Stimulated activated memory B cell treated with anti-CD40 and anti-IgM and Interleukin-4, amounts not matched to agents 10 μg/mL and 1 μg/mL and 100 μg/mL, for 72 hours (primary cell): Measurements from ENCODE around the gene ZNF639.
"Not testable (repeated sequence)": the region's sequence is repeated elsewhere in the genome, so short reads cannot be mapped to it uniquely, and the experiment has no call there.

Experiments used
- ATAC-seq: fragments of 150-1000 bp; cut with Tn5 transposase; 2 replicates; pipeline ENCODE4 v1.10.0; 2021
- H3K27ac Mint-ChIP-seq: one replicate; pipeline ENCODE4 v1.8.0; 2022; ENCODE audit warnings: mild to moderate bottlenecking, mixed read lengths
- H3K27me3 Mint-ChIP-seq: one replicate; pipeline ENCODE4 v1.8.0; 2022; ENCODE audit warnings: mixed read lengths
- H3K36me3 Mint-ChIP-seq: one replicate; pipeline ENCODE4 v1.8.0; 2022; ENCODE audit warnings: mixed read lengths
- H3K4me1 Mint-ChIP-seq: one replicate; pipeline ENCODE4 v1.8.0; 2022; ENCODE audit warnings: mixed read lengths
- H3K4me3 Mint-ChIP-seq: one replicate; pipeline ENCODE4 v1.8.0; 2022; ENCODE audit warnings: mild to moderate bottlenecking, moderate library complexity, mixed read lengths
- H3K9me3 Mint-ChIP-seq: one replicate; pipeline ENCODE4 v1.8.0; 2022; ENCODE audit warnings: mixed read lengths

ZNF639 gene

GRCh38 chr3:179322286-179323196 is at the start of gene ZNF639:
Gene ZNF639 (plus strand): TSS chr3:179323031. CDS start chr3:179328294, 5,263 bp downstream.
- Mint-ChIP-seq H3K36me3 (no peaks in the 10 kb centered on the region), H3K27me3 (no peaks in the 10 kb centered on the region), H3K4me3 (peak within 1 kb of the TSS; percentile 88), H3K27ac (peak within 1 kb of the TSS; percentile 91), H3K9me3 (no peaks in the 10 kb centered on the region), H3K4me1 (peaks cover 35% of the 10 kb centered on the region)
- peak; percentile 94 for ATAC-seq

- not testable (repeated sequence) for H3K27ac Mint-ChIP-seq, H3K36me3 Mint-ChIP-seq, H3K27me3 Mint-ChIP-seq, ATAC-seq, H3K9me3 Mint-ChIP-seq, H3K4me3 Mint-ChIP-seq, H3K4me1 Mint-ChIP-seq
Observed at GRCh38 chr3:179274434-179274833, 48.4 kb upstream of the ZNF639 start.

GRCh38 chr3:179276001-179276400 is 46.8 kb upstream of the ZNF639 start:
- H3K4me1 Mint-ChIP-seq: no peaks in the 10 kb centered on the region
- no peak for ATAC-seq
- no peaks in the 10 kb centered on the region for H3K9me3 Mint-ChIP-seq
- H3K27me3 Mint-ChIP-seq: no peaks in the 10 kb centered on the region
- no peak overlapping the region for H3K27ac Mint-ChIP-seq
- H3K36me3 Mint-ChIP-seq: no peaks in the 10 kb centered on the region
- H3K4me3 Mint-ChIP-seq: no peak overlapping the region

- no peaks in the 10 kb centered on the region for H3K27me3 Mint-ChIP-seq
- no peaks in the 10 kb centered on the region for H3K9me3 Mint-ChIP-seq
- no peaks in the 10 kb centered on the region for H3K4me1 Mint-ChIP-seq
- no peaks in the 10 kb centered on the region for H3K36me3 Mint-ChIP-seq
- H3K27ac Mint-ChIP-seq: no peak overlapping the region
- no peak for ATAC-seq
- no peak overlapping the region for H3K4me3 Mint-ChIP-seq
Observed at GRCh38 chr3:179276743-179277142, 46.1 kb upstream of the ZNF639 start.

- H3K4me3 Mint-ChIP-seq: no peak overlapping the region
- peaks cover 8% of the 10 kb centered on the region for H3K27me3 Mint-ChIP-seq
- no peak for ATAC-seq
- H3K9me3 Mint-ChIP-seq: no peaks in the 10 kb centered on the region
- no peaks in the 10 kb centered on the region for H3K36me3 Mint-ChIP-seq
- H3K27ac Mint-ChIP-seq: no peak overlapping the region
- no peaks in the 10 kb centered on the region for H3K4me1 Mint-ChIP-seq
Observed at GRCh38 chr3:179278151-179278550, 44.7 kb upstream of the ZNF639 start.

- no peak overlapping the region for H3K4me3 Mint-ChIP-seq
- no peaks in the 10 kb centered on the region for H3K36me3 Mint-ChIP-seq
- peaks cover 11% of the 10 kb centered on the region for H3K27me3 Mint-ChIP-seq
- no peak for ATAC-seq
- H3K27ac Mint-ChIP-seq: no peak overlapping the region
- H3K4me1 Mint-ChIP-seq: no peaks in the 10 kb centered on the region
- no peaks in the 10 kb centered on the region for H3K9me3 Mint-ChIP-seq
Observed at GRCh38 chr3:179278932-179279693, 43.7 kb upstream of the ZNF639 start.

GRCh38 chr3:179279837-179280236 is 43.0 kb upstream of the ZNF639 start:
- H3K4me3 Mint-ChIP-seq: no peak overlapping the region
- H3K9me3 Mint-ChIP-seq: no peaks in the 10 kb centered on the region
- no peak overlapping the region for H3K27ac Mint-ChIP-seq
- H3K4me1 Mint-ChIP-seq: no peaks in the 10 kb centered on the region
- H3K36me3 Mint-ChIP-seq: no peaks in the 10 kb centered on the region
- H3K27me3 Mint-ChIP-seq: peaks cover 11% of the 10 kb centered on the region
- ATAC-seq: no peak

GRCh38 chr3:179281825-179282224 is 41.0 kb upstream of the ZNF639 start:
- peaks cover 11% of the 10 kb centered on the region for H3K27me3 Mint-ChIP-seq
- H3K9me3 Mint-ChIP-seq: no peaks in the 10 kb centered on the region
- H3K36me3 Mint-ChIP-seq: no peaks in the 10 kb centered on the region
- no peak overlapping the region for H3K27ac Mint-ChIP-seq
- no peaks in the 10 kb centered on the region for H3K4me1 Mint-ChIP-seq
- no peak for ATAC-seq
- no peak overlapping the region for H3K4me3 Mint-ChIP-seq

GRCh38 chr3:179286331-179286730 is 36.5 kb upstream of the ZNF639 start:
- H3K27me3 Mint-ChIP-seq: peaks cover 11% of the 10 kb centered on the region
- no peaks in the 10 kb centered on the region for H3K9me3 Mint-ChIP-seq
- no peaks in the 10 kb centered on the region for H3K4me1 Mint-ChIP-seq
- no peaks in the 10 kb centered on the region for H3K36me3 Mint-ChIP-seq
- no peak for ATAC-seq
- no peak overlapping the region for H3K27ac Mint-ChIP-seq
- H3K4me3 Mint-ChIP-seq: no peak overlapping the region

- H3K27me3 Mint-ChIP-seq: no peaks in the 10 kb centered on the region
- H3K9me3 Mint-ChIP-seq: no peaks in the 10 kb centered on the region
- no peaks in the 10 kb centered on the region for H3K36me3 Mint-ChIP-seq
- H3K4me1 Mint-ChIP-seq: no peaks in the 10 kb centered on the region
- H3K4me3 Mint-ChIP-seq: no peak overlapping the region
- H3K27ac Mint-ChIP-seq: no peak overlapping the region
- no peak for ATAC-seq
Observed at GRCh38 chr3:179288845-179289244, 34.0 kb upstream of the ZNF639 start.

GRCh38 chr3:179289295-179289694 is 33.5 kb upstream of the ZNF639 start:
- Mint-ChIP-seq H3K4me1 (no peaks in the 10 kb centered on the region), H3K27me3 (no peaks in the 10 kb centered on the region), H3K27ac (no peak overlapping the region), H3K36me3 (no peaks in the 10 kb centered on the region), H3K9me3 (no peaks in the 10 kb centered on the region), H3K4me3 (no peak overlapping the region)
- ATAC-seq: no peak

GRCh38 chr3:179292450-179292849 is 30.4 kb upstream of the ZNF639 start:
- no peaks in the 10 kb centered on the region for H3K9me3 Mint-ChIP-seq
- ATAC-seq: no peak
- H3K4me3 Mint-ChIP-seq: no peak overlapping the region
- H3K27ac Mint-ChIP-seq: no peak overlapping the region
- H3K36me3 Mint-ChIP-seq: no peaks in the 10 kb centered on the region
- no peaks in the 10 kb centered on the region for H3K4me1 Mint-ChIP-seq
- H3K27me3 Mint-ChIP-seq: no peaks in the 10 kb centered on the region

- Mint-ChIP-seq H3K27me3 (no peaks in the 10 kb centered on the region), H3K9me3 (no peaks in the 10 kb centered on the region), H3K4me1 (peaks cover 6% of the 10 kb centered on the region), H3K27ac (no peak overlapping the region), H3K4me3 (no peak overlapping the region), H3K36me3 (no peaks in the 10 kb centered on the region)
- peak; percentile 36 for ATAC-seq
Observed at GRCh38 chr3:179297971-179298725, 24.7 kb upstream of the ZNF639 start.

- Mint-ChIP-seq H3K4me3 (no peak overlapping the region), H3K27me3 (no peaks in the 10 kb centered on the region), H3K4me1 (peaks cover 6% of the 10 kb centered on the region), H3K9me3 (no peaks in the 10 kb centered on the region), H3K36me3 (no peaks in the 10 kb centered on the region), H3K27ac (no peak overlapping the region)
- no peak for ATAC-seq
Observed at GRCh38 chr3:179299316-179299715, 23.5 kb upstream of the ZNF639 start.

GRCh38 chr3:179299999-179300613 is 22.7 kb upstream of the ZNF639 start:
- Mint-ChIP-seq H3K9me3 (no peaks in the 10 kb centered on the region), H3K36me3 (no peaks in the 10 kb centered on the region), H3K27me3 (no peaks in the 10 kb centered on the region), H3K4me3 (no peak overlapping the region), H3K4me1 (peaks cover 6% of the 10 kb centered on the region), H3K27ac (no peak overlapping the region)
- peak; percentile 74 for ATAC-seq
